Parathyroid adenoma (tissue), 2 donors: ENCODE measurements around the gene CHTF8.

Source experiments
- H2AFZ ChIP-seq: fragments of 300-600 bp; sonication (generic); one replicate; pipeline ENCODE4 v1.7.0; 2017; ENCODE audit warnings: antibody characterized with exemption, mild to moderate bottlenecking
- H3K27ac ChIP-seq: fragments of 300-600 bp; sonication (generic); one replicate; pipeline ENCODE4 v1.7.0; 2017
- H3K27me3 ChIP-seq: fragments of 300-600 bp; sonication (generic); one replicate; pipeline ENCODE4 v1.7.0; 2017; ENCODE audit warnings: low read length; ENCODE audit not compliant: control insufficient read depth, insufficient read depth
- H3K36me3 ChIP-seq: fragments of 300-600 bp; sonication (generic); one replicate; pipeline ENCODE4 v1.7.0; 2017; ENCODE audit warnings: low read length; ENCODE audit not compliant: control insufficient read depth, insufficient read depth
- H3K4me1 ChIP-seq: fragments of 300-600 bp; sonication (generic); one replicate; pipeline ENCODE4 v1.7.0; 2017; ENCODE audit warnings: control low read depth
- H3K4me2 ChIP-seq: fragments of 300-600 bp; sonication (generic); one replicate; pipeline ENCODE4 v1.7.0; 2017; ENCODE audit warnings: low read length
- H3K4me3 ChIP-seq: fragments of 300-600 bp; sonication (generic); one replicate; pipeline ENCODE4 v1.7.0; 2017; ENCODE audit warnings: low read depth, low read length
- H3K79me2 ChIP-seq: fragments of 300-600 bp; sonication (generic); one replicate; pipeline ENCODE4 v1.7.0; 2017; ENCODE audit warnings: control low read depth
- H3K9ac ChIP-seq: fragments of 300-600 bp; sonication (generic); one replicate; pipeline ENCODE4 v1.7.0; 2017; ENCODE audit warnings: mild to moderate bottlenecking
- H3K9me3 ChIP-seq: fragments of 300-600 bp; sonication (generic); one replicate; pipeline ENCODE4 v1.7.0; 2017; ENCODE audit warnings: low read length; ENCODE audit not compliant: control insufficient read depth
- CTCF ChIP-seq: fragments of 300-600 bp; sonication (generic); IDR thresholded peaks from one replicate; pipeline ENCODE4 v1.7.0; 2017; ENCODE audit warnings: antibody characterized with exemption, mild to moderate bottlenecking
- donor health status: primary hyperparathyroidism.

The CHTF8 gene

GRCh38 chr16:69132424-69133252, at the start of gene CHTF8, which contains the start of gene UTP4:
CHTF8 (minus strand) TSS chr16:69132588; CDS start chr16:69121458, 11,130 bp downstream.
UTP4 (plus strand) TSS chr16:69132649; CDS start chr16:69133460, 811 bp downstream.
- Histone ChIP-seq H3K4me2 (peak within 1 kb of the TSS; percentile 92), H3K9ac (peak within 1 kb of the TSS; percentile 88), H3K27me3 (no peaks in the 10 kb centered on the region), H3K36me3 (no peaks in the 10 kb centered on the region), H3K27ac (peak within 1 kb of the TSS; percentile 73), H3K9me3 (no peaks in the 10 kb centered on the region), H3K4me3 (peak within 1 kb of the TSS; percentile 92), H2AFZ (peak within 1 kb of the TSS; percentile 98), H3K79me2 (peaks cover 16% of the 10 kb centered on the region), H3K4me1 (peaks cover 7% of the 10 kb centered on the region)
- TF ChIP-seq CTCF = no peak

GRCh38 chr16:69180011-69180338, 47.6 kb upstream of the CHTF8 start:
- Histone ChIP-seq H3K9ac (no peak overlapping the region), H2AFZ (peak overlapping the region; percentile 47), H3K4me1 (peaks cover 22% of the 10 kb centered on the region), H3K36me3 (no peaks in the 10 kb centered on the region), H3K9me3 (no peaks in the 10 kb centered on the region), H3K27ac (peak overlapping the region; percentile 89), H3K4me3 (peak overlapping the region; percentile 32), H3K27me3 (no peaks in the 10 kb centered on the region), H3K79me2 (no peaks in the 10 kb centered on the region), H3K4me2 (peak overlapping the region; percentile 44)
- TF ChIP-seq CTCF = no peak

- no peaks in the 10 kb centered on the region for H3K36me3 ChIP-seq
- no peaks in the 10 kb centered on the region for H3K79me2 ChIP-seq
- H2AFZ ChIP-seq = peak overlapping the region; percentile 47
- no peaks in the 10 kb centered on the region for H3K27me3 ChIP-seq
- no peaks in the 10 kb centered on the region for H3K9me3 ChIP-seq
- TF ChIP-seq CTCF = no peak
- no peak overlapping the region for H3K9ac ChIP-seq
- peak overlapping the region; percentile 44 for H3K4me2 ChIP-seq
- peak overlapping the region; percentile 32 for H3K4me3 ChIP-seq
- H3K27ac ChIP-seq = peak overlapping the region; percentile 89
- peaks cover 22% of the 10 kb centered on the region for H3K4me1 ChIP-seq
Measured at GRCh38 chr16:69179328-69180010, 47.1 kb upstream of the CHTF8 start.

- no peak overlapping the region for H2AFZ ChIP-seq
- H3K27me3 ChIP-seq = no peaks in the 10 kb centered on the region
- no peaks in the 10 kb centered on the region for H3K9me3 ChIP-seq
- no peaks in the 10 kb centered on the region for H3K36me3 ChIP-seq
- H3K9ac ChIP-seq = no peak overlapping the region
- no peak overlapping the region for H3K4me2 ChIP-seq
- no peak overlapping the region for H3K4me3 ChIP-seq
- no peaks in the 10 kb centered on the region for H3K79me2 ChIP-seq
- H3K4me1 ChIP-seq = peaks cover 16% of the 10 kb centered on the region
- TF ChIP-seq CTCF = no peak
- H3K27ac ChIP-seq = no peak overlapping the region
Measured at GRCh38 chr16:69176033-69176800, 43.8 kb upstream of the CHTF8 start.
